Karpas-422 (cell line): ENCODE data around the gene CNTNAP2. TPM values are rescaled to one million over a fixed set of nuclear protein-coding genes. Genes with fewer than 3 reads are reported as not detected.

Source experiments
- DNase-seq: peaks from one replicate; pipeline ENCODE4 v3.0.0-alpha.2; 2015
- H2AFZ ChIP-seq: fragments of 200-600 bp; sonication (generic); 2 replicates; pipeline ENCODE4 v1.6.1; 2014; ENCODE audit warnings: antibody characterized with exemption, low read length, mixed read lengths
- H3K27ac ChIP-seq: fragments of 200-600 bp; sonication (generic); 2 replicates; pipeline ENCODE4 v1.5.1; 2014; ENCODE audit warnings: mild to moderate bottlenecking, low read length, moderate library complexity
- H3K27me3 ChIP-seq: fragments of 200-600 bp; sonication (generic); 2 replicates; pipeline ENCODE4 v1.6.1; 2014; ENCODE audit warnings: low read length, mixed read lengths
- H3K36me3 ChIP-seq: fragments of 200-600 bp; sonication (generic); 2 replicates; pipeline ENCODE4 v1.6.1; 2014; ENCODE audit warnings: low read length, mixed read lengths; ENCODE audit not compliant: insufficient read depth
- H3K4me1 ChIP-seq: fragments of 200-600 bp; sonication (generic); 2 replicates; pipeline ENCODE4 v1.6.1; 2014; ENCODE audit warnings: mild to moderate bottlenecking, low read length, mixed read lengths
- H3K4me2 ChIP-seq: fragments of 200-600 bp; sonication (generic); 2 replicates; pipeline ENCODE4 v1.6.1; 2014; ENCODE audit warnings: low read length, low read depth, mild to moderate bottlenecking; ENCODE audit not compliant: poor library complexity, severe bottlenecking
- H3K4me3 ChIP-seq: fragments of 200-600 bp; sonication (generic); 2 replicates; pipeline ENCODE4 v1.5.1; 2014; ENCODE audit warnings: mild to moderate bottlenecking, antibody characterized with exemption, low read length, mixed read lengths
- H3K79me2 ChIP-seq: fragments of 200-600 bp; sonication (generic); 2 replicates; pipeline ENCODE4 v1.6.1; 2014; ENCODE audit warnings: mild to moderate bottlenecking, low read length, mixed read lengths
- H3K9ac ChIP-seq: fragments of 200-600 bp; sonication (generic); 2 replicates; pipeline ENCODE4 v1.6.0; 2014; ENCODE audit warnings: low read length
- H3K9me2 ChIP-seq: fragments of 200-600 bp; sonication (generic), shearing (Covaris generic); replicated peaks from 2 replicates; pipeline ENCODE4 v1.6.0; 2014; ENCODE audit warnings: mild to moderate bottlenecking, low read length, moderate library complexity; ENCODE audit not compliant: insufficient read depth
- H3K9me3 ChIP-seq: fragments of 300-700, 200-600 bp; sonication (generic); 2 replicates; pipeline ENCODE4 v1.6.1; 2014; ENCODE audit warnings: low read length, mixed read lengths
- H4K20me1 ChIP-seq: fragments of 200-600 bp; sonication (generic); 2 replicates; pipeline ENCODE4 v1.6.1; 2014; ENCODE audit warnings: mild to moderate bottlenecking, antibody characterized with exemption, low read length, low read depth; ENCODE audit not compliant: insufficient read depth
- total RNA-seq: library from RNA; depleted of rRNA; stranded (reverse); fragments of >200 nt; shearing (Covaris generic); gene quantifications from 2 replicates; pipeline ENCODE4 v1.2.3, GENCODE V29; 2014; ENCODE audit warnings: low replicate concordance

The CNTNAP2 gene
- total RNA-seq, 1 experiment from 2014 or later: not detected

DNA sequence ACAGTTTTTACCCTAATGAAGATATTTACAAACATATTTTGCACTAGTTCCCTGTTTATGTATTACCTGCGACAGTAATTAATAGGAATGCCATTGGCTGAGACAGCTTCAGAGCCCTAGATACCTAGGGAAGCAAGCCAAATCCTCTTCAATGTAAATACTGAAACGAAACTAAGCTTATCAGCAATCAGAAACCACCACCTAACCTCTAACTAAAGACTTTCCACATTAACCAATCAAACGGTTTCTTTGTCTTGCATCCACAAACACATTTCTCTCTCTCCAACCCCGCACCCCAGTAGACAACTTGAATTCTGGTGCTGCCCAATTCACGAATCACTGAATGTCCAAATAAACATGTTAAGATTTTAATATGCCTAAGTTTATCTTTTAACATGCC lies 1999.6 kb downstream of the CNTNAP2 start:
- no peak overlapping the region for H3K27ac ChIP-seq
- DNase-seq: no peak
- no peaks in the 10 kb centered on the region for H3K27me3 ChIP-seq
- H3K4me1 ChIP-seq: no peaks in the 10 kb centered on the region
- H3K79me2 ChIP-seq: no peaks in the 10 kb centered on the region
- H3K9me3 ChIP-seq: no peaks in the 10 kb centered on the region
- no peak overlapping the region for H3K4me3 ChIP-seq
- no peaks in the 10 kb centered on the region for H3K9me2 ChIP-seq
- no peaks in the 10 kb centered on the region for H4K20me1 ChIP-seq
- H3K36me3 ChIP-seq: no peaks in the 10 kb centered on the region
- no peak overlapping the region for H3K4me2 ChIP-seq
- H2AFZ ChIP-seq: no peak overlapping the region
- H3K9ac ChIP-seq: no peak overlapping the region

DNA sequence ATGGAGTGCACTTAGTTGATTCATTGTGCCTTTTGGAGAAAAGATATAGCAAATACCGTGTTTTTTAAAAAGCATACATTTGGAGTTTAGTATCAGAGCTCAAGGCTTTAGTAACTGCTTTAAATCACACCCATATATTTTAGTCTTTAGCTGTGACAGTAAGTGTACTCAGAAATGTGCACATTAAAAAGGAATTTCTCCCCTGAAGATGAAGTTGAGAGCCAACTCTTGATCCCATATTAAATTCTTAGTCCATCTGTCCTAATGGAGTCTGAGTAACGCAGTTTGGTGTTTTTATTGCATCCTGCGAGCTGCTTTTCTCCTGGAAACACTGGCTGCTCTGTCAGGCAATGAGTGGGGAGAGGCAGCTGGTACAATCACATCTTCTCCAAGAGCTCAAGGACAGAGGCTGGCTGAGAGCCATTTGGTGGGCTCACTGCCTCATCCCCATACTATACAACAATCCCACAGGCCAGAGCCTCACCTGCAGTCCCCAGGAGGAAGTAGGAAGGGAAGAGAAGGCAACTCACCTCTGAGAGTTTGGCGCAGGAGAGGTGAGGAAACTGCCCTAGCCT lies 2000.3 kb downstream of the CNTNAP2 start:
- Histone ChIP-seq H3K27ac (no peak overlapping the region), H2AFZ (no peak overlapping the region), H3K9ac (no peak overlapping the region), H3K9me2 (no peaks in the 10 kb centered on the region), H4K20me1 (no peaks in the 10 kb centered on the region), H3K27me3 (no peaks in the 10 kb centered on the region), H3K4me2 (no peak overlapping the region), H3K9me3 (no peaks in the 10 kb centered on the region), H3K79me2 (no peaks in the 10 kb centered on the region), H3K4me3 (no peak overlapping the region), H3K4me1 (no peaks in the 10 kb centered on the region), H3K36me3 (no peaks in the 10 kb centered on the region)
- no peak for DNase-seq

- Histone ChIP-seq H3K4me3 (no peak overlapping the region), H3K4me1 (no peaks in the 10 kb centered on the region), H3K79me2 (no peaks in the 10 kb centered on the region), H4K20me1 (no peaks in the 10 kb centered on the region), H3K27me3 (no peaks in the 10 kb centered on the region), H3K9me3 (no peaks in the 10 kb centered on the region), H2AFZ (no peak overlapping the region), H3K36me3 (no peaks in the 10 kb centered on the region), H3K4me2 (no peak overlapping the region), H3K9me2 (no peaks in the 10 kb centered on the region), H3K27ac (no peak overlapping the region), H3K9ac (no peak overlapping the region)
- no peak for DNase-seq
Observed at GRCh38 chr7:148118371-148118770, 2001.8 kb downstream of the CNTNAP2 start.

DNA sequence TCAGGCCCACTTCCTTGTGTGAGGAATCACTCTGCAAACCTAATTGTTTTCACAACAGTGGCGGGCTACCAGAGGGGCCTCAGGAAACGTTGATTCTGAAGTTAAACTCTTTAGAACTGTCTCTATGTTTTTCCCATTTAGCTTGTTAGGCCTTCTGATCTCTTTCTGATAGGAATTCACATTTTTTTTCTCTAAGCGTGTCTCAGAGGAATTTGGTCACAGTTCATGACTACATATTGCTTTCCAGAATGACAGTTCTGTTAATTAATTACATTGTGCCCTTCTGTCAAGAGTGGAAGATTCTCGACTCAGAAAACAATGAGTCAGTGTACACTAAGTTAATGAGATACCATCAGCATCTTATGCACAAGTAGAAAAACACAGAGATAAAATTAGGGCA lies 2004.8 kb downstream of the CNTNAP2 start:
- Histone ChIP-seq H3K4me2 (no peak overlapping the region), H3K9me2 (no peaks in the 10 kb centered on the region), H3K9me3 (no peaks in the 10 kb centered on the region), H3K4me3 (no peak overlapping the region), H2AFZ (no peak overlapping the region), H3K27me3 (no peaks in the 10 kb centered on the region), H3K79me2 (no peaks in the 10 kb centered on the region), H3K4me1 (no peaks in the 10 kb centered on the region), H3K9ac (no peak overlapping the region), H4K20me1 (no peaks in the 10 kb centered on the region), H3K36me3 (no peaks in the 10 kb centered on the region), H3K27ac (no peak overlapping the region)
- DNase-seq: no peak

- no peak overlapping the region for H3K4me3 ChIP-seq
- H3K9me2 ChIP-seq: no peaks in the 10 kb centered on the region
- H3K36me3 ChIP-seq: no peaks in the 10 kb centered on the region
- H3K79me2 ChIP-seq: no peaks in the 10 kb centered on the region
- H3K27ac ChIP-seq: no peak overlapping the region
- no peaks in the 10 kb centered on the region for H3K4me1 ChIP-seq
- H3K27me3 ChIP-seq: no peaks in the 10 kb centered on the region
- no peaks in the 10 kb centered on the region for H3K9me3 ChIP-seq
- DNase-seq: no peak
- no peak overlapping the region for H2AFZ ChIP-seq
- H3K9ac ChIP-seq: no peak overlapping the region
- no peaks in the 10 kb centered on the region for H4K20me1 ChIP-seq
- no peak overlapping the region for H3K4me2 ChIP-seq
Observed at GRCh38 chr7:148121847-148122246, 2005.2 kb downstream of the CNTNAP2 start.

DNA sequence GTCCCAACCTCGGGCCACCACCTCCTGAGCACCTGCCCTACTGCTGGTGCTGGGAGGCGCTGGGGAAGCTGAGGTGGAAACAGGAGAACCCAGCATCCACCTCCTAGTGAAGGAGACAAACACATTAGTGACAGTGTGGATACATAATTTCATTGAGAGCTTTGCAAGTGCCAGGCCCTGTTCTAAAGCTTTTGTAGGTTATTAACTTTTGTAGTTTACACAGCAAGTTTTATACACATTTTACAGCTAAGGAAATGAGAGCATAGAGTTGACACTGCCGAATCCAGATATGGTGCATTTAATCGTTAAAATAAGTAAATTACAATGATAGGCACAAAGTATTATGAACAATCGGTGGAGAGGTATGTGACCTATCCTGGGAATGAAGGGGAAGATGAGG lies 2007.9 kb downstream of the CNTNAP2 start:
- no peaks in the 10 kb centered on the region for H3K9me3 ChIP-seq
- H3K4me1 ChIP-seq: no peaks in the 10 kb centered on the region
- no peaks in the 10 kb centered on the region for H4K20me1 ChIP-seq
- no peak overlapping the region for H3K4me2 ChIP-seq
- H3K36me3 ChIP-seq: no peaks in the 10 kb centered on the region
- no peaks in the 10 kb centered on the region for H3K79me2 ChIP-seq
- no peaks in the 10 kb centered on the region for H3K9me2 ChIP-seq
- H2AFZ ChIP-seq: no peak overlapping the region
- no peaks in the 10 kb centered on the region for H3K27me3 ChIP-seq
- no peak overlapping the region for H3K4me3 ChIP-seq
- H3K9ac ChIP-seq: no peak overlapping the region
- no peak overlapping the region for H3K27ac ChIP-seq
- DNase-seq: no peak

DNA sequence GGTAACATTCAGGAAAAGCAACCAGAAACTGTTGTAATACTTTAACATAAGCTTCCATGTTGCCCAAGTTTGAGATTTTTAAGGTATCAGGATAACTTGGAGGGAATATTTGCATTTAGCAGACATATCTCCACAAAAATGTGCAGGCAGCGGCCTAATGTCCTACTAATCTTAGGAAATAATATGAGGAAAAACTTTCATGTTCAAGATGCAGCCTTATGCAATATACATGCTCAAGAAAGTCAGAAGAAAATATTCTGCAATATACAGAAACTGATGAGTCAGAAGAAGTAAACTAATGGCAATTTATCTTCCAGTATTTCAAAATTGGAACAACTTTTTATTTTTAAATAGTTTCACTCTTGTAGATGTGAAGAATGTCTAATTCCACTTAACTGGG lies 2010.8 kb downstream of the CNTNAP2 start:
- Histone ChIP-seq H3K9ac (no peak overlapping the region), H3K27ac (no peak overlapping the region), H3K36me3 (no peaks in the 10 kb centered on the region), H3K9me2 (no peaks in the 10 kb centered on the region), H3K4me3 (no peak overlapping the region), H3K79me2 (no peaks in the 10 kb centered on the region), H3K4me2 (no peak overlapping the region), H3K9me3 (no peaks in the 10 kb centered on the region), H4K20me1 (no peaks in the 10 kb centered on the region), H3K27me3 (no peaks in the 10 kb centered on the region), H3K4me1 (no peaks in the 10 kb centered on the region), H2AFZ (no peak overlapping the region)
- DNase-seq: no peak

GRCh38 chr7:148129023-148129422 lies 2012.4 kb downstream of the CNTNAP2 start:
- DNase-seq: no peak
- Histone ChIP-seq H3K4me1 (no peaks in the 10 kb centered on the region), H3K79me2 (no peaks in the 10 kb centered on the region), H3K4me2 (no peak overlapping the region), H3K9me3 (no peaks in the 10 kb centered on the region), H3K9ac (no peak overlapping the region), H3K4me3 (no peak overlapping the region), H3K27me3 (no peaks in the 10 kb centered on the region), H3K36me3 (no peaks in the 10 kb centered on the region), H4K20me1 (no peaks in the 10 kb centered on the region), H3K27ac (no peak overlapping the region), H2AFZ (no peak overlapping the region), H3K9me2 (no peaks in the 10 kb centered on the region)

- DNase-seq: no peak
- Histone ChIP-seq H3K9me3 (no peaks in the 10 kb centered on the region), H3K4me3 (no peak overlapping the region), H3K27me3 (no peaks in the 10 kb centered on the region), H3K9me2 (no peaks in the 10 kb centered on the region), H4K20me1 (no peaks in the 10 kb centered on the region), H2AFZ (no peak overlapping the region), H3K27ac (no peak overlapping the region), H3K4me1 (no peaks in the 10 kb centered on the region), H3K36me3 (no peaks in the 10 kb centered on the region), H3K79me2 (no peaks in the 10 kb centered on the region), H3K9ac (no peak overlapping the region), H3K4me2 (no peak overlapping the region)
Observed at GRCh38 chr7:148135116-148135515, 2018.5 kb downstream of the CNTNAP2 start.
